ENCODE results near the gene FER. TPM values are rescaled to one million over a fixed set of nuclear protein-coding genes. Genes with fewer than 3 reads are reported as not detected.

FER gene
- total RNA-seq, 1 experiment from 2014 or later, result 16.4 TPM

GRCh38 chr5:108735790-108736189 lies 11.9 kb upstream of the FER start:
- intact Hi-C loops (cut with micrococcal nuclease; ENCODE audit: unreplicated experiment), result no loop called here
- H3K36me3 ChIP-seq (ENCODE audit: insufficient read depth, low read length, poor library complexity, severe bottlenecking), result no peaks in the 10 kb centered on the region
- H3K4me3 ChIP-seq (ENCODE audit: low read depth, low read length, poor library complexity, severe bottlenecking), result no peak overlapping the region
- no peaks in the 10 kb centered on the region for H3K27me3 ChIP-seq (replicated peaks; ENCODE audit: insufficient read depth, low read depth, low read length, poor library complexity)
- no peak overlapping the region for H3K27ac ChIP-seq (ENCODE audit: low read depth, low read length, poor library complexity, severe bottlenecking)
- H3K4me1 ChIP-seq (ENCODE audit: insufficient read depth, low read length, poor library complexity, severe bottlenecking), result no peaks in the 10 kb centered on the region
- ChIA-PET POLR2A (ENCODE audit: low non-redundant PET) (no interaction called here), CTCF (no interaction called here)
- TF ChIP-seq CTCF (conservative IDR thresholded peaks at IDR 0.05; ENCODE audit: low read depth, low read length) (no peak), EZH2 (IDR thresholded peaks at IDR 0.05; ENCODE audit: borderline replicate concordance, low read depth, low read length, poor library complexity, severe bottlenecking) (no peak)
- BruUV-seq (replicated peaks), result no TSS peak
- no peak for DNase-seq (ENCODE audit: low spot score)
- no peaks in the 10 kb centered on the region for H3K9me3 ChIP-seq (ENCODE audit: low read depth, low read length, poor library complexity, severe bottlenecking)

- DNase-seq (ENCODE audit: low spot score), result no peak
- H3K36me3 ChIP-seq (ENCODE audit: insufficient read depth, low read length, poor library complexity, severe bottlenecking), result no peaks in the 10 kb centered on the region
- ChIA-PET POLR2A (ENCODE audit: low non-redundant PET) (interaction anchor here (0.7 kb wide), 1 partner anchor 103 kb away, joined by 10 read pairs; no protein-coding TSS in a partner anchor), CTCF (no interaction called here)
- H3K9me3 ChIP-seq (ENCODE audit: low read depth, low read length, poor library complexity, severe bottlenecking), result no peaks in the 10 kb centered on the region
- H3K27me3 ChIP-seq (replicated peaks; ENCODE audit: insufficient read depth, low read depth, low read length, poor library complexity), result no peaks in the 10 kb centered on the region
- BruUV-seq (replicated peaks), result no TSS peak
- no peak overlapping the region for H3K4me3 ChIP-seq (ENCODE audit: low read depth, low read length, poor library complexity, severe bottlenecking)
- intact Hi-C loops (cut with micrococcal nuclease; ENCODE audit: unreplicated experiment), result no loop called here
- H3K4me1 ChIP-seq (ENCODE audit: insufficient read depth, low read length, poor library complexity, severe bottlenecking), result no peaks in the 10 kb centered on the region
- no peak for TF ChIP-seq EZH2 (IDR thresholded peaks at IDR 0.05; ENCODE audit: borderline replicate concordance, low read depth, low read length, poor library complexity, severe bottlenecking)
- TF ChIP-seq CTCF (conservative IDR thresholded peaks at IDR 0.05; ENCODE audit: low read depth, low read length), result no peak
- H3K27ac ChIP-seq (ENCODE audit: low read depth, low read length, poor library complexity, severe bottlenecking), result no peak overlapping the region
These were observed 10.8 kb upstream of the FER start for GRCh38 chr5:108736855-108737254.

- ChIA-PET POLR2A (ENCODE audit: low non-redundant PET) (no interaction called here), CTCF (no interaction called here)
- DNase-seq (ENCODE audit: low spot score), result no peak
- intact Hi-C loops (cut with micrococcal nuclease; ENCODE audit: unreplicated experiment), result no loop called here
- no peak for TF ChIP-seq CTCF (conservative IDR thresholded peaks at IDR 0.05; ENCODE audit: low read depth, low read length)
- no peak for TF ChIP-seq EZH2 (IDR thresholded peaks at IDR 0.05; ENCODE audit: borderline replicate concordance, low read depth, low read length, poor library complexity, severe bottlenecking)
- no TSS peak for BruUV-seq (replicated peaks)
- no peaks in the 10 kb centered on the region for H3K9me3 ChIP-seq (ENCODE audit: low read depth, low read length, poor library complexity, severe bottlenecking)
- H3K27me3 ChIP-seq (replicated peaks; ENCODE audit: insufficient read depth, low read depth, low read length, poor library complexity), result no peaks in the 10 kb centered on the region
- no peak overlapping the region for H3K27ac ChIP-seq (ENCODE audit: low read depth, low read length, poor library complexity, severe bottlenecking)
- no peaks in the 10 kb centered on the region for H3K36me3 ChIP-seq (ENCODE audit: insufficient read depth, low read length, poor library complexity, severe bottlenecking)
- H3K4me1 ChIP-seq (ENCODE audit: insufficient read depth, low read length, poor library complexity, severe bottlenecking), result no peaks in the 10 kb centered on the region
- no peak overlapping the region for H3K4me3 ChIP-seq (ENCODE audit: low read depth, low read length, poor library complexity, severe bottlenecking)
These were observed 8.3 kb upstream of the FER start for GRCh38 chr5:108739376-108739775.

Measured in A673 (cell line).